ENCODE data around the gene CTSL. TPM values are rescaled to one million over a fixed set of nuclear protein-coding genes. Genes with fewer than 3 reads are reported as not detected.
A peak's percentile ranks its signal among the peaks of the same experiment; 100 is the strongest.

CTSL gene
- total and polyA plus RNA-seq, 4 donors: 73.1 to 174 (median 123) TPM

DNA sequence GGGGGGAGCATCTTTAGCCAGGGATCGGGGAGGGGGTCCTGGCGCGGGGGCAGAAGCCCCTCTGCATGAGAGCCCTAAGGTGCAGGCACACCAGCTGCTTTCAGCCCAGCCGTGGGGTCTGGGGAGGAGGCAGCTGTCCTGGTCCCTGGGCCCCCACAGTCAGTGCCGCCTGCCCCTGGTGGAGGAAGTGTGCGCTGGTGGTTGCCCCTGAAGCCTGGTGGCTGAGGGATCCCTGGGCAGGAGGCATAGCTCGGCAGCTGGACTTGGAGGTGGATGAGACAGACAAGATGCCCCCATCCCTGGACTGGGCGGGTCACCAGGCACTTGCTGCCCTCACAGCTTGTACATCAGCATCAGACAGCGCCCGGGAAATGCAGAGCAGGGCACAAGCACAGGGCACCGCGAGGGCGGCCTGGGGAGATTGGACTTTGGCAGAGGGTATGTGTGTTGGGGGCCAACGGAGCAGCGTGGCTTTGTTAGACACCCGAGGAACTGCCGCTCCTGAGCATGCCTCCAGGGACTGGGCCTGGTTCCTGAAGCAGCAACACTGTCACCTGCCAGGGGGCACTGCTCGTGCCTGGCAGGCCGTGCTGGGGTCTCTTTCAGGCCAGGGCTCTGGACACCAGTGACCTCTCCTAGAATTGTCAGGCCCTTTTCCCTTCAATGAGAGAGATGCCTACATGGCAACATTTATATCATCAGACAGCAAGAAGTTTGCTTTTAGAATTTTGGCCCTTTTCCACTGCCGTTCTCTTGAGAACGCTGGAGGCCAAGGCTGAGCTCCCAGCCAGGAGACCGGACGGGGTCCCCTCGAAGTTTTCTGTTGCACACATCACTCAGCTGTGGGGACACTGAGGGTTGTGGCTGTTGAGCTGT, 41.9 kb upstream of the CTSL start:
- no peaks in the 10 kb centered on the region for H3K9me3 ChIP-seq (ENCODE audit: control insufficient read depth, low read length)
- DNase-seq (no peak), ATAC-seq (ENCODE audit: low FRiP score) (no peak)
- H3K36me3 ChIP-seq (ENCODE audit: control insufficient read depth in 1 of 2, insufficient read depth in 2 of 2, low read length in 1 of 2): no peaks in the 10 kb centered on the region
- 72 to 73% methylated on average over 24 of the region's 24 CpGs for WGBS, 2 donors
- H3K27ac ChIP-seq (ENCODE audit: low read depth in 1 of 2, low read length in 2 of 2): no peak overlapping the region
- H3K4me1 ChIP-seq (ENCODE audit: control insufficient read depth in 1 of 2, insufficient read depth in 2 of 2, low read length in 2 of 2): no peaks in the 10 kb centered on the region
- no peak overlapping the region for H3K4me3 ChIP-seq (ENCODE audit: low read length in 2 of 2)
- no peaks in the 10 kb centered on the region for H3K27me3 ChIP-seq (ENCODE audit: control insufficient read depth in 1 of 2, insufficient read depth in 2 of 2, low read length in 1 of 2)
- intact Hi-C loops (cut with DNase I): loop anchor here in 1 of 2 donors (2.0 kb wide), 1 partner anchor 129 kb away; no protein-coding TSS in a partner anchor

DNA sequence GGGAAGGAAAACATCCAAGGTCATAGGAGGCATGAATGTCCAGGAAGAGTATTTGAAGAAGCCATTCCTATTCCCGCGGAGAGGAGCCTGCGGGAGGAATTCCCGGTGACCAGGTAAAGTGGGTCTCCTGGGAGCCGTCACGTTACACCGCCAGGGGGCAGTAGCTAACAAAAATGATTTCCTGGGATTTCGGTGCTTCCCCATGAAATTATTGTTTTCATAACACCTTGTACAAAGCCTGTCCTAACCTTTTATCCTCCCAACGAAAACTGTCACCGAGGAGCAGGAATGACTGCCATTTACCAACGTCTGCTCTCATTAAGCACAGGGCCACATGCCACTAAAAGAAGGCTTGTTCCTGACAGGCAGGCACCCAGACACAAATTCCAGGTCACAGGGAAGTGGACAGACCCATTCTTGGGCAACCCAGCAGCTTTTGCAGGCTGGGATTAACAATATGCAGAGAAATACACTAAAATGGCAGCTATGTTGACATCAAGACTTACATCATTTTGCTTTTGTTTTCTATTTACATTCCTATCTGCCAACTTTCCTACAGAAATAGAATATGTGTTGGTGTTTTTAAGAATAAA, 41.2 kb upstream of the CTSL start:
- no peaks in the 10 kb centered on the region for H3K27me3 ChIP-seq (ENCODE audit: control insufficient read depth in 1 of 2, insufficient read depth in 2 of 2, low read length in 1 of 2)
- H3K27ac ChIP-seq (ENCODE audit: low read depth in 1 of 2, low read length in 2 of 2): no peak overlapping the region
- no peaks in the 10 kb centered on the region for H3K9me3 ChIP-seq (ENCODE audit: control insufficient read depth, low read length)
- no peaks in the 10 kb centered on the region for H3K36me3 ChIP-seq (ENCODE audit: control insufficient read depth in 1 of 2, insufficient read depth in 2 of 2, low read length in 1 of 2)
- intact Hi-C loops (cut with DNase I): loop anchor here in 1 of 2 donors (2.0 kb wide), 1 partner anchor 128 kb away; no protein-coding TSS in a partner anchor
- peak in 1 of 2 donors; percentile 75 for DNase-seq
- no peaks in the 10 kb centered on the region for H3K4me1 ChIP-seq (ENCODE audit: control insufficient read depth in 1 of 2, insufficient read depth in 2 of 2, low read length in 2 of 2)
- peak; percentile 6 for ATAC-seq (ENCODE audit: low FRiP score)
- WGBS, 2 donors: 48 to 49% methylated on average over 11 of the region's 11 CpGs
- H3K4me3 ChIP-seq (ENCODE audit: low read length in 2 of 2): no peak overlapping the region

DNA sequence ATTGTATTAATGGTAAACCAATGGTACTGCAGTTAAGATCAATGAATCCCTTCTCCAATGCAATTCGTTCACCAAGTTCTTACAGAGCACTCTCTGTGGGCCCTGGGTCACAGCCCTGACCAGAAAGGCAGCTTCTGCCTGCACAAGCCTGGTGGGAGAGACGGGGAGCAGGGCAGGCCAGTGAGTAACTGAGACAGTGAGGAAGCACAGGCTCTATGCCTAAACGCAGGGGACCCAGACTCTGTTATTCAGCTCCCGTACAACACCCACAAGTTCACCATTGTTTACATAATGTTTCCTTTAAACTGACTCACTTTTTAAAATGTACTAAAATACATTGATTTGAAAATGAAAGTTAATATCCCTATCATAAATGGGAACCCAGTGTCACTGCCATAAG, 40.5 kb upstream of the CTSL start:
- H3K36me3 ChIP-seq (ENCODE audit: control insufficient read depth in 1 of 2, insufficient read depth in 2 of 2, low read length in 1 of 2): no peaks in the 10 kb centered on the region
- H3K4me3 ChIP-seq (ENCODE audit: low read length in 2 of 2): no peak overlapping the region
- no peaks in the 10 kb centered on the region for H3K4me1 ChIP-seq (ENCODE audit: control insufficient read depth in 1 of 2, insufficient read depth in 2 of 2, low read length in 2 of 2)
- no peak for ATAC-seq (ENCODE audit: low FRiP score)
- no peak for DNase-seq
- H3K27me3 ChIP-seq (ENCODE audit: control insufficient read depth in 1 of 2, insufficient read depth in 2 of 2, low read length in 1 of 2): no peaks in the 10 kb centered on the region
- no peaks in the 10 kb centered on the region for H3K9me3 ChIP-seq (ENCODE audit: control insufficient read depth, low read length)
- WGBS, 2 donors: 88 to 90% methylated on average over 4 of the region's 4 CpGs
- intact Hi-C loops (cut with DNase I): loop anchor here in 1 of 2 donors (2.0 kb wide), 1 partner anchor 127 kb away; no protein-coding TSS in a partner anchor
- no peak overlapping the region for H3K27ac ChIP-seq (ENCODE audit: low read depth in 1 of 2, low read length in 2 of 2)

DNA sequence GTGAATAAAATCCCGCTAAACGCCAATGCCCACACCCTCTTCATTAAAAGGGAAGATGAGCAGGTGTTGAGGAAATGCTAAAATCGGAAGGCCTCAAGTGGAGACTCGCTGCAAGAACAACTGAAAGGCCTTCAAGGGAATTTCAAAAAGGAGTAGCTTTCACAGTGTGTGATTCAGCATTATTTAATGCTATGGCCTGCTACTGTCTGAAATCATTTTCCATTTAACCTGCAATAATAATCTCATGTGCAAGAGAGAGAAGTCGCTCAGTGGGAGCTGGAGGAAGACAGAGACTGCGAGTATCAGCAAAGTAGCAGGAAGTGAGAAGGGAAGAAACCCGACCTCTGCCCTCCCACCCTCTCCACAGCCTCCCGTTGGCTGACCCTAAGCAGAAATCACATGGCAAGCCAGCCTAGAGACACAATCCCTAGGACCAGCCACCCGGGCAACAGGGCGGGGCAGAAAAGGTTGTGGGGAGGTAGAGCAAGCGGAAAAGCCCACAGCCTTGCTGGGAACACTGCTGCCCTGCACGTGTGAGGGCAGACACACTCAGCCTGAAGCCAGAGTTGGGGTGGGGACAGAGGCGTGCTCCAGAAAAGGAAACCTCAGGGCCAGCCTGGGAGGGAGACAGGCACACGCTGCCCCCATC, 39.9 kb upstream of the CTSL start:
- intact Hi-C loops (cut with DNase I): loop anchor here in 1 of 2 donors (2.0 kb wide), 1 partner anchor 127 kb away; no protein-coding TSS in a partner anchor
- H3K9me3 ChIP-seq (ENCODE audit: control insufficient read depth, low read length): no peaks in the 10 kb centered on the region
- H3K36me3 ChIP-seq (ENCODE audit: control insufficient read depth in 1 of 2, insufficient read depth in 2 of 2, low read length in 1 of 2): no peaks in the 10 kb centered on the region
- DNase-seq: peak in 1 of 2 donors; percentile 81
- no peak overlapping the region for H3K4me3 ChIP-seq (ENCODE audit: low read length in 2 of 2)
- WGBS, 2 donors: 83 to 85% methylated on average over 14 of the region's 14 CpGs
- H3K4me1 ChIP-seq (ENCODE audit: control insufficient read depth in 1 of 2, insufficient read depth in 2 of 2, low read length in 2 of 2): no peaks in the 10 kb centered on the region
- peak; percentile 62 for ATAC-seq (ENCODE audit: low FRiP score)
- no peak overlapping the region for H3K27ac ChIP-seq (ENCODE audit: low read depth in 1 of 2, low read length in 2 of 2)
- no peaks in the 10 kb centered on the region for H3K27me3 ChIP-seq (ENCODE audit: control insufficient read depth in 1 of 2, insufficient read depth in 2 of 2, low read length in 1 of 2)

DNA sequence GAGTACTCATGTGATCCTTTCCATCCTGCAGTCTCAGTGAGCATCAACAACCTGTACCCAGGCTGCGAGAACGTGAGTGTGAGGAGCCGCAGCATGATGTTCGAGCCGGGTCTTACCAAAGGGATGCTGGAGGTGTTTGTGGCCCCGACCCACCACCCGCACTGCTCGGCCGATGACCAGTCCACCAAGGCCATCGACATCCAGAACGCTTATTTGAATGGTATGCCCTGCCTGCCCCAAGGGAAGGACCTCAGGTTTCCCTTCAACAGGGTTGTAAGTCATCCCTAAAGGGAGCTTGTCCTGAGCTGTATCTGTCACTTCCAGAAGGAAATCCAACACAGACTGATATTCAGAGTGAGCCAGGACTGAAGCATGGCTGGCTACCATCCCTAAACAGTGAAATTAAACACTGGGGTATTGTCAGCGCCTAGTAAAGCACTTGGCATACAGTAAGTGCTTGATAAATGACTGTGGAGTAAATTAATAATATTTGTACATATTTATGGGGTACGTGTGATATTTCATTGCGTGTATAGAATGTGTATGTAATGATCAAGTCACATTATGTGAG, 39.3 kb upstream of the CTSL start:
- ATAC-seq (ENCODE audit: low FRiP score) (no peak), DNase-seq (no peak)
- Histone ChIP-seq H3K9me3 (ENCODE audit: control insufficient read depth, low read length) (no peaks in the 10 kb centered on the region), H3K27ac (ENCODE audit: low read depth in 1 of 2, low read length in 2 of 2) (no peak overlapping the region), H3K36me3 (ENCODE audit: control insufficient read depth in 1 of 2, insufficient read depth in 2 of 2, low read length in 1 of 2) (no peaks in the 10 kb centered on the region), H3K4me1 (ENCODE audit: control insufficient read depth in 1 of 2, insufficient read depth in 2 of 2, low read length in 2 of 2) (no peaks in the 10 kb centered on the region), H3K27me3 (ENCODE audit: control insufficient read depth in 1 of 2, insufficient read depth in 2 of 2, low read length in 1 of 2) (no peaks in the 10 kb centered on the region), H3K4me3 (ENCODE audit: low read length in 2 of 2) (no peak overlapping the region)
- intact Hi-C loops (cut with DNase I): no loop called here
- WGBS, 2 donors: 93 to 94% methylated on average over 14 of the region's 14 CpGs

DNA sequence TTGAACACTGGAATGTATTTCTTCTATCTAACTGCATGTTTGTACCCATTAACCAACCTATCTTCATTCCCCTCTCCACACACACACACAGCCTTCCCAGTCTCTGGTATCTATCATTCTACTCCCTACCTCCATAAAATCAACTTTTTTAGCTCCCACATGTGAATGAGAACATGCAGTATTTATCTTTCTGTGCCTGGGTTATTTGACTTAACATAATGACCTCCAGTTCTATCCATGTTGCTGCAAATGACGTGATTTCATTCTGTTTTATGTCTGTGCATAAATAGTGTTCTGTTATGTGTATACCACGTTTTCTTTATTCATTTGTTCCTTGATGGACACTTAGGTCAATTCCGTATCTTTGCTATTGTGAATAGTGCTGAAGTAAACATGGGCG, 38.7 kb upstream of the CTSL start:
- Histone ChIP-seq H3K9me3 (ENCODE audit: control insufficient read depth, low read length) (no peaks in the 10 kb centered on the region), H3K36me3 (ENCODE audit: control insufficient read depth in 1 of 2, insufficient read depth in 2 of 2, low read length in 1 of 2) (no peaks in the 10 kb centered on the region), H3K4me3 (ENCODE audit: low read length in 2 of 2) (no peak overlapping the region), H3K27me3 (ENCODE audit: control insufficient read depth in 1 of 2, insufficient read depth in 2 of 2, low read length in 1 of 2) (no peaks in the 10 kb centered on the region), H3K4me1 (ENCODE audit: control insufficient read depth in 1 of 2, insufficient read depth in 2 of 2, low read length in 2 of 2) (no peaks in the 10 kb centered on the region), H3K27ac (ENCODE audit: low read depth in 1 of 2, low read length in 2 of 2) (no peak overlapping the region)
- no peak for DNase-seq
- WGBS, 2 donors: 66 to 86% methylated on average over 4 of the region's 4 CpGs
- ATAC-seq (ENCODE audit: low FRiP score): no peak
- intact Hi-C loops (cut with DNase I): no loop called here

DNA sequence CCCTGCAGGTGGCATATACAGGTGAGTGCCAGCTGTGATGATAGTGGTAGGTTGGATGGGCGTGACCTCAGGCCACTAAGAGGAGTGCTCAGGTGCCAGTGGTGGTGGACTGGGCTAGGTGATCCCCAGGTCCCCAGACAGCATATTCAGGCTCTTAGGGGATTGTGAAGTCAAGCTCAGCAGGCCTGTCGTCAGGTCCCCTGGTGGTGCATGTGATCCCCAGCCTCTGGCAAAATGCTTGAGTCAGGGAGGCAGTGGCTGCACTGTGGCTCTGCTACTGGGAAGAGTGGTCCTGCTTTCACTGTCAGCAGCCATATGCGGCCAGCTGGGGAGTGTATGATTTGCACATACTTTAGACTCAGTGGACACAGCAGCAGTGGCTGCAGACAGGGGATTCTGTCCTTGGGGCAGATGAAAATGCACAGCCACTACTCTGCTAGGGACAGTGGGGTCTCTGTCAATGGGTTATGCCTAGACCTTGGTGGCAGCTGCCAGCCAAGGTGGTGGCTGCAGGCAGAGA, 31.6 kb upstream of the CTSL start:
- no peaks in the 10 kb centered on the region for H3K36me3 ChIP-seq (ENCODE audit: control insufficient read depth in 1 of 2, insufficient read depth in 2 of 2, low read length in 1 of 2)
- no peak overlapping the region for H3K4me3 ChIP-seq (ENCODE audit: low read length in 2 of 2)
- H3K4me1 ChIP-seq (ENCODE audit: control insufficient read depth in 1 of 2, insufficient read depth in 2 of 2, low read length in 2 of 2): no peaks in the 10 kb centered on the region
- H3K27me3 ChIP-seq (ENCODE audit: control insufficient read depth in 1 of 2, insufficient read depth in 2 of 2, low read length in 1 of 2): no peaks in the 10 kb centered on the region
- DNase-seq (peak in 1 of 2 donors; percentile 58), ATAC-seq (ENCODE audit: low FRiP score) (no peak)
- H3K27ac ChIP-seq (ENCODE audit: low read depth in 1 of 2, low read length in 2 of 2): no peak overlapping the region
- H3K9me3 ChIP-seq (ENCODE audit: control insufficient read depth, low read length): peaks cover 3% of the 10 kb centered on the region
- intact Hi-C loops (cut with DNase I): no loop called here
- 97 to 98% methylated on average over 3 of the region's 3 CpGs for WGBS, 2 donors

DNA sequence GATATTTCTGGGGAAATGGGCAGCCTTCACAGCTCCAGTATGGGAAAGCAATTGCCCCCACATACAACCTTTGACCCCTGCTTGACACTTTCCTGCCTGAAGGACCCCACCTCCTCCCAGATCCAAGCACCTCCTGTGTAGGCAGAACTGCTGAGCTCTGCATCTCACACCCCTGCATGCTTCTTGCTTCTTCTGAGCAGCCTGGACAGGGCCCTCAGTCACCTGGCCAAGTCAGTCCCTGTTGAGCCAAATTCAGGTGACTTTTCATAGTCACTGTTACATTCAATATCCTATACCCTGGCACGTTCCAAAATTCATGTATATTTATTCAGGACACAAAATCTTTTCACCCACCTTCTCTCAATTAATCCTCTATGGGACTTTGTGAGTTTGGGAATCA, 30.4 kb upstream of the CTSL start:
- Histone ChIP-seq H3K36me3 (ENCODE audit: control insufficient read depth in 1 of 2, insufficient read depth in 2 of 2, low read length in 1 of 2) (no peaks in the 10 kb centered on the region), H3K9me3 (ENCODE audit: control insufficient read depth, low read length) (peaks cover 3% of the 10 kb centered on the region), H3K4me1 (ENCODE audit: control insufficient read depth in 1 of 2, insufficient read depth in 2 of 2, low read length in 2 of 2) (no peaks in the 10 kb centered on the region), H3K4me3 (ENCODE audit: low read length in 2 of 2) (no peak overlapping the region), H3K27ac (ENCODE audit: low read depth in 1 of 2, low read length in 2 of 2) (no peak overlapping the region), H3K27me3 (ENCODE audit: control insufficient read depth in 1 of 2, insufficient read depth in 2 of 2, low read length in 1 of 2) (no peaks in the 10 kb centered on the region)
- 67 to 86% methylated on average over 1 of the region's 1 CpG for WGBS, 2 donors
- ATAC-seq (ENCODE audit: low FRiP score): no peak
- DNase-seq: peak in 1 of 2 donors; percentile 60
- intact Hi-C loops (cut with DNase I): no loop called here
